Measurements from ENCODE around the gene DAGLA. TPM values are rescaled to one million over a fixed set of nuclear protein-coding genes. Genes with fewer than 3 reads are reported as not detected.

DAGLA gene
- total RNA-seq, 1 experiment from 2014 or later, result 4.5 TPM

- peaks cover 44 to 53% of the 10 kb centered on the region in 2 experiments for H3K4me1 Mint-ChIP-seq
- peaks cover 28% of the 10 kb centered on the region for H3K27me3 Mint-ChIP-seq (ENCODE audit: low read depth)
- Histone ChIP-seq H3K14ac (ENCODE audit: insufficient read depth, low read length) (no peak overlapping the region; the same call in 1 of the 2 replicates), H3K27ac (ENCODE audit: insufficient read length, low read depth, low read length) (no peak overlapping the region), H4K91ac (ENCODE audit: insufficient read length, low read depth, low read length) (no peak overlapping the region), H4K5ac (ENCODE audit: insufficient read length, low read depth, low read length) (no peak overlapping the region), H3K23ac (ENCODE audit: insufficient read length, low read depth, low read length) (no peak overlapping the region), H3T11ph (ENCODE audit: low read length) (no peak overlapping the region), H3K56ac (ENCODE audit: insufficient read length, low read depth, low read length) (no peak overlapping the region), H2BK5ac (ENCODE audit: insufficient read length, low read length) (no peak overlapping the region), H3K9me3 (ENCODE audit: control insufficient read depth, low read depth, low read length) (no peaks in the 10 kb centered on the region), H2BK12ac (ENCODE audit: insufficient read length, low read depth, low read length) (no peak overlapping the region), H2BK120ac (ENCODE audit: low read depth, low read length, poor library complexity, severe bottlenecking) (no peak overlapping the region), H2BK20ac (ENCODE audit: low read depth, low read length, poor library complexity, severe bottlenecking) (no peak overlapping the region), H3K79me2 (ENCODE audit: insufficient read depth, low read length) (no peaks in the 10 kb centered on the region), H4K8ac (replicated peaks; ENCODE audit: insufficient read length, low read depth, low read length) (no peak overlapping the region), H3K23me2 (ENCODE audit: insufficient read length, low read depth, low read length, poor library complexity, severe bottlenecking) (peaks cover 5% of the 10 kb centered on the region), H3K18ac (ENCODE audit: insufficient read length, low read depth, low read length) (no peak overlapping the region), H3K4me2 (ENCODE audit: insufficient read depth, insufficient read length, low read length) (no peak overlapping the region), H2AK5ac (ENCODE audit: insufficient read length, low read length) (no peak overlapping the region), H4K20me1 (ENCODE audit: control insufficient read depth, insufficient read depth, insufficient read length) (no peaks in the 10 kb centered on the region), H2AFZ (ENCODE audit: low read length) (no peak overlapping the region), H3K4ac (ENCODE audit: low read depth, low read length) (no peak overlapping the region), H3K79me1 (ENCODE audit: insufficient read depth, low read depth, low read length, poor library complexity, severe bottlenecking) (no peaks in the 10 kb centered on the region), H3K27me3 (ENCODE audit: insufficient read depth, low read length) (peaks cover 8% of the 10 kb centered on the region; the same call in 1 of the 2 replicates), H2BK15ac (ENCODE audit: low read depth, low read length) (no peak overlapping the region), H3K9ac (ENCODE audit: extremely low read depth, insufficient read length, low read length) (no peak overlapping the region), H3K4me1 (ENCODE audit: insufficient read depth, low read length) (peaks cover 4% of the 10 kb centered on the region; the same call in 1 of the 2 replicates)
- H3K4me3 Mint-ChIP-seq, result no peak overlapping the region
- TF ChIP-seq CTCF (conservative IDR thresholded peaks at IDR 0.05), result no peak
- no CpG with 5 or more reads among the region's 4 CpGs for WGBS (ENCODE audit: extremely low coverage, insufficient read length, low lambda C conversion rate)
- no peak for DNase-seq
- no peaks in the 10 kb centered on the region for H3K36me3 Mint-ChIP-seq (ENCODE audit: insufficient read depth in 1 of 3, low read depth in 3 of 3)
- peak overlapping the region in 2 of 3 experiments; percentile 87 to 89; a peak in 2 of 7 replicates for H3K27ac Mint-ChIP-seq
- peaks cover 0 to 3% of the 10 kb centered on the region in 2 experiments; a peak in 1 of 5 replicates for H3K9me3 Mint-ChIP-seq
Observed at GRCh38 chr11:61756147-61756451, 75.9 kb downstream of the DAGLA start.

All from H9 (cell line).